ENCODE results near the gene TRAM2.

TRAM2 gene

DNA sequence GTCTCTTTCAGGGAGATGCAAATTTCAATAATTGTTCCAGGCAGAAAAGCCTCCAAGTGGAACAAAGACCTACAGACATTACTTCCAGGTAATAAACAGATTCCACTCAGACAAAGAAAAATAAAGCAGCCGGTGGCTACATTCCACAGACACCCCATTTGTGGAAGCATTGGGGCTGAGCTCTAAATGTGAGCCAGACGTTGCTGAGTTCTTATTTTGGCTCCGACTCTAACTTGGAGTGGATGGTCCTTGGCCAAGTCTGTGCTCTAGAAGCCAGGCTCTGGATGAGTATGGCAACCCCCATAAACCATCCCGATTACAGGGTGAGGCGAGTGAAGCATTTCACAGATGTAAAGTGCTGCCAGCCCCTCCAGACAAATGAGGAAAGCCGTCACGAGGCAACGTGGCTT is 6.6 kb downstream of the TRAM2 start:
- DNase-seq (ENCODE audit: low read depth in 1 of 2, low spot score in 1 of 2) = no peak

- DNase-seq (ENCODE audit: low read depth in 1 of 2, low spot score in 1 of 2) = no peak
Measured at GRCh38 chr6:52568320-52568719, 8.5 kb downstream of the TRAM2 start.

- DNase-seq (ENCODE audit: low read depth in 1 of 2, low spot score in 1 of 2) = no peak
Measured at GRCh38 chr6:52566853-52567279, 10.0 kb downstream of the TRAM2 start.

- no peak for DNase-seq (ENCODE audit: low read depth in 1 of 2, low spot score in 1 of 2)
Measured at GRCh38 chr6:52566201-52566600, 10.7 kb downstream of the TRAM2 start.

- no peak for DNase-seq (ENCODE audit: low read depth in 1 of 2, low spot score in 1 of 2)
Measured at GRCh38 chr6:52564856-52565255, 12.0 kb downstream of the TRAM2 start.

- no peak for DNase-seq (ENCODE audit: low read depth in 1 of 2, low spot score in 1 of 2)
Measured at GRCh38 chr6:52562911-52563310, 13.9 kb downstream of the TRAM2 start.

DNA sequence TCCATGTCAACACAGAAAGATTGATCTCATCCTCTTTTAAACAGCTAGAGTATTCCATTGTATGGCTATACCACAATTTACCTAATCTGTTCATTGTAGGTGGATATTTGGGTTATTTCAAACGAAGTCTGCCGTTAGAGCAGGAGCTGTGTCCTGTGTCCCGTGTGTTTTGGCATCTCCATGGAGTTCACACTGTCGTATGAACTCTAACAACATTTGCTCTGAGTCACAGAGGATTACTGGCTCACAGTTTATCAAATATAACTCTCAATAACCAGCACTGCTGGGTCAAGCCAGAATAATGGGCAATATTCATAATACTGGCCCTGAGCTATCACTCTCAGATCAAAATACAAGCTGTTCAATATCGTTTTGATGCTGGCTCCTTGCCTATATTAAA is 16.4 kb downstream of the TRAM2 start:
- DNase-seq (ENCODE audit: low read depth in 1 of 2, low spot score in 1 of 2) = no peak

GRCh38 chr6:52558266-52559000 is 18.4 kb downstream of the TRAM2 start:
- DNase-seq (ENCODE audit: low read depth in 1 of 2, low spot score in 1 of 2) = no peak

DNA sequence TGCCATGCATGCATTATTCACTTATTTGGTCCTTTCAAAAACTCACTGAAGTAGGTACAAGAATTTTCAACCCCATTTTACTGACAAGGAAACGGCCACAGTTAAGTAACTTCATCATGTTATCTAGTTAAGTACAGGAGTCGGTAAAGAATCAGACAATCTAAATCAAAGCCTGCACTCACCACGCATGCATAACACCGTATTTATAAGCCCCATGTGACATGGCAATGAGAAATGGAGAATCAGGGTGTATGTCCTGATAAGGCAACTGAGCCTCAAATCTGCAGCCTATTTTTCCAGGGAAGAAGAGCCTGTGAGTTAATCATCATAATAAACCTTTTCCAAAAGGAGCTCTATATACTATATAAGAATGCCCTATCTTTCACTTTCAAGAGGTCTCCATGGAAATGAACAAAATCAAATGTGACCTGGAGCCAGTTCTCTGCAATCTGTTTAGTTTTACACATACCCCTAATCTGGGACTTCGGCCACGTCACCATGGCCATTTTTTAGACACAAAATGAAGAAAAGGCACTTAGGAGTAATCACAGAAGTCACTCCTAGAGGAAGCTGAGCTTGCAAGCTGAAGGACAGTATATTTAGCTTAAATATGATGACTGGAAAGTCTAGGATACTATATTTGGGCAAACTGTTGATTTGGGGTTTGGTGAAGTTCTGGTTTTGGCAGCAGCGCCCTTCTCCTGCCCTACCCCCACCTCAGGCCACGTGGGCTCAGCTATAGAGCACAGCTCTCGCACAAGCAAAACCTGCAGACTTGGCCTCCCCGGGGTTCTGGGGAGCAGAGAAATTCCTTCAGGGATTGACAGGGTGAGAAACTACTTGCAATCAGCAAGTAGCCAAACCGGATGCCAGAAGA is 19.2 kb downstream of the TRAM2 start:
- DNase-seq (ENCODE audit: low read depth in 1 of 2, low spot score in 1 of 2) = no peak

GRCh38 chr6:52555518-52556233 is 21.2 kb downstream of the TRAM2 start:
- DNase-seq (ENCODE audit: low read depth in 1 of 2, low spot score in 1 of 2) = no peak

GRCh38 chr6:52554684-52555280 is 22.1 kb downstream of the TRAM2 start:
- no peak for DNase-seq (ENCODE audit: low read depth in 1 of 2, low spot score in 1 of 2)

DNA sequence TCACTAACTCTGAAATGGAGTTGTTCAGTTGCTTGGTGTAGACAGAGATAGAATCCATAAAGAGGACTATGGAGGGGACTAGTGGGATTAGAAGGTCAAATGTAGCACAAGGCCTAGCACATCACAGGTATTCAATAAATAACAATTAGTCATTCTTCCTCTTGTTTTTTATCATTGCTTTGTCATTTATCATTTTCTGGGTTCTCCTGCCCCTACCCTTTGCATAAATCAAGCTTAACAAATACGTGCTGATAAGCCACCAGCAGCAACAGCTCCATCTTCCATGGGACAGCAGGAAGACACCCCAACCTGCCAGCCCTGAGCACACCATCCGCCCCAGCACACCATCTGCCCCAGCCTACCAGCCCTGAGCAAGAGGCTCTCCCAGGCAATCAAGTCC is 23.1 kb downstream of the TRAM2 start:
- DNase-seq (ENCODE audit: low read depth in 1 of 2, low spot score in 1 of 2) = no peak

GRCh38 chr6:52553158-52553557 is 23.7 kb downstream of the TRAM2 start:
- DNase-seq (ENCODE audit: low read depth in 1 of 2, low spot score in 1 of 2) = no peak

DNA sequence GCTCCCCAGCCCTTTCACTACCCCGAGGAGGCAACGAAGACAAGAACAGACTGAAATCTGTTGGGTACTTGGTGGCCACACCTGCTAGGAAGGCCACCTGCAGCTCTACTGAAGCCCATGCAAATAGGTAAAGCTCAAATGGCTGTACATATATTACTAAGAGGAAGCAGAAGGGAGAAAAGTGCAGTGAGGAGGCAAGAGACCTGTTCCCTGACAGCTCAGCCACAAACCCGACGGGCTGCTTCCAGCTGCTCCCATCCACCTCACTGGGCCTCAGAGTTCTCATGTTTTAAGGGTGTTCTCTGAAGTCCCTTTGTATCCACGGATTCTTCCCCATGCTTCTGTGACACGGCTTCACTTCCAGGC is 24.6 kb downstream of the TRAM2 start:
- DNase-seq (ENCODE audit: low read depth in 1 of 2, low spot score in 1 of 2) = no peak

DNA sequence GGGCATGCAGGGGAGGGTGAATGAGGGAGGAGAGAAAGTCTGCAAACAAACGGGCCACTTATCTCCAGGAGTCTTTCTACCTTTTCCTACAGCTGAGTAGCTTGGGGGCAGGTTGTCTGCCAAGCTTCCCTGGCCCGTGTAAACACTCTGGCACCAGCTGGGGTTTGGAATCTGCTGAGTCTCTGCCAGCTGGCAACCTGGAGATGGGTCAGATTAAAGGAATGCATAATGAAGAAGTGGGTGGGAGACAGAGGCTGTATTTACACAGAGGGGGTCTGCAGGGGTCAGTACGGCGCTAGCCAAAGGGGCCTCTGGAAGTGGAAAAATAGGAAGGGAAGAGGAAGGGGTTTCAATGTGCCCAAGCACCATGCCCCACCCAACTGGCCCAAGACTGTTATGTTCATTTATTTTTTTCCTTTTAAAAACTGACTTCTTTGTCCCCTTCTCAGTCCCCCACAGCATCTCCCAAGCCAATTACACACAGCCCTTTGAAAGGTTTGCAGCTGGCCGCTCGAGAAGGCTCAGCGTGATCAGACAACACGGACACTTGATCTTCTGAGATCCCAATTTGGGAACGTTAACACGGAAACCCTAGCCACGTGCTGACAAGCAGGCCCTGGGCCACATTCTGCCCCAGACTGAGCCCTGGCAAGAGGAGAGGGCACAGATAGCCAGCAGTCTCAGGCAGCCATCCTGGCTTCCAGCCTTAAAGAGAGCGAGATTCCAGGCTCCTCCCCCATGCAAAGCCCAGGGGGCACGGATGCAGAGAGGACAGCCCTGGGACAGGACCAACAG is 25.2 kb downstream of the TRAM2 start:
- DNase-seq (ENCODE audit: low read depth in 1 of 2, low spot score in 1 of 2) = no peak

DNA sequence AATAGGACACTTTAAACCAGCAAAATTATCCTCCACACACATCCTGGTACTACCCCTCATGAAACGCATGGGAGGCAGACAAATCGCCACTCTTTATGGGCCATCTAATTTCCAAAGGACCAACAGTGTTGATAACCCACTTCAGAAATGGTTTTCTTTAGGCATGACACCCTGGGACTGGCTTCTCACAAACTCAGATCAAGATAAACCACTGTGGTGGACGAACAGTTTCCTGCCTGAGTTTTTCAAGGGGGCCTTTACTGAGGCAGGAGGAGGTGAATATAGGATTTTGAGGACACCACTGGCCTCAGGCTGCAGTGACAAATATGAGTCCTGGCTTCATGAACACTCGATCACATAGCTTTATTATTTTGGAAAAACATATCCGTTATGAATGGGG is 26.0 kb downstream of the TRAM2 start:
- no peak for DNase-seq (ENCODE audit: low read depth in 1 of 2, low spot score in 1 of 2)

DNA sequence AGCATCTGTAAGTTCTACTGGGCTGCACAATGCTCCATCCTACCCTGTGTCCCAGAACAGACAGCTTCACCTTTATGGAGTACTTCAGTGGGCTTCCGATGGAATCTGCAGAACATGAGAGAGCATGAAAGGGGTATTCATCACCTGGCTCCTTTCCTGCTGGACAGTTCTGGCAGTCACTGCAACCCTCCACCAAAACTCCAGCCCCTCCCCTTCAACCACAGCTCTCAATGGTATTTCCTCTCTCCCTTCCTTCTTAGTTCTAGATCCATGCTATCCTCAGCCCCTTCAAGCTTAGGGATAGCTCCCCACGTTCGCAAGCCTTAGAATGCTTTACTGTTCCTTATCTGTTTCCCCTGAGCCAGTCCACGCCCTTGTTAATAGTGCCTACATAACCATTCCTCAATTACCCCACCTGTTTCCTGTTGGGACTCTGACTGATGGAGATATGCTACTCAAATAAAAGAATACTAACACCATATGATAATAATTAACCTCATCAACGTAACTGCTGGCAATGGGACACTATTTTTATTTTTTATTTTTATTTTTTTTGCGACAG is 26.8 kb downstream of the TRAM2 start:
- DNase-seq (ENCODE audit: low read depth in 1 of 2, low spot score in 1 of 2) = no peak

DNA sequence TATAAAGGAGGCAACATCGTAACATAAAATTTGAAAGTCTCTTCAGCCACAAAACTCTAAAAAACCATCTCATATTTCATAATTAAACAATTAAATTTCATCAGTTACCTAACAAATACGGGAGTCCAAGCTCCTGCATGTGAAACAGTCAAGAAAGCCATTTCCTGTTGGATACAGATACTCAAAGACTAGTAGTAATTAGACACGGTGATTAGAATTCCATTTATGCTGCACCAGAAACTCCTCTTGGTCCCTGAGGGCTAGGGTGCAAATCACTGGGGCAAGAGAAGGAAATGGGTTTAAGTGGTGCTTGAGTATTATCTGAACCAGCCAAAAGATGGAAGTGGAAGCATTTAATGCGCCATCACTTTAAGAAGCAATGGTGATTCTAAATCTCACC is 27.4 kb downstream of the TRAM2 start:
- no peak for DNase-seq (ENCODE audit: low read depth in 1 of 2, low spot score in 1 of 2)

- DNase-seq (ENCODE audit: low read depth in 1 of 2, low spot score in 1 of 2) = no peak
Measured at GRCh38 chr6:52548999-52549398, 27.9 kb downstream of the TRAM2 start.

DNA sequence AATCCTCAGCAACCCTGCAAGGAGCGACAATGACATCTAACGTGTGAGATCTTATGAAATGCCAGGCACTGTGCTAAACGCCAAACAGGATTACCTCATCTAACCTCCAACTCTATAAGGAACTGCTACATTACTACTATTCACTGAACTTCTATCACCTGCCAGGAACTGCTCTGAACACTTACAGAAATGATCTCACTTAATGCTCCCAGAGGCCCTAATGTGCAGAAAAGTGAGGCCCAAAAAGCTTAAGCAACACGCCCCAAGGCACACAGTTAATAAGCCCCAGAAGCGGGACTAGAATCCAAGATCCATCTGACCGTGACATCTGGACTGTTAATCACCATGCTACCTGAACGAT is 28.5 kb downstream of the TRAM2 start:
- DNase-seq (ENCODE audit: low read depth in 1 of 2, low spot score in 1 of 2) = no peak
